HL-60 (cell line): ENCODE results near the gene SART1.

ENCODE experiments used
- DNase-seq, 2 experiments: peaks; one replicate each; pipeline ENCODE4 v3.0.0-alpha.2; 2010 to 2020; ENCODE audit warnings: low read depth in 1 of 2, low spot score in 1 of 2
- H3K27ac ChIP-seq: fragments of 250-450 bp; sonication (Bioruptor Pico); replicated peaks from 2 replicates; pipeline ENCODE4 v1.5.1; 2020; ENCODE audit warnings: mild to moderate bottlenecking, moderate library complexity
- H3K27me3 ChIP-seq: fragments of 250-450 bp; sonication (Bioruptor Pico); 2 replicates; pipeline ENCODE4 v1.5.1; 2021; ENCODE audit warnings: mild to moderate bottlenecking, moderate library complexity; ENCODE audit not compliant: insufficient read depth, poor library complexity, severe bottlenecking
- H3K4me3 ChIP-seq: replicated peaks from 2 replicates; pipeline ENCODE4 v1.5.1; 2011; ENCODE audit warnings: mild to moderate bottlenecking, control low read depth, low read length; ENCODE audit not compliant: insufficient read depth
- GABPA ChIP-seq: IDR thresholded peaks from 2 replicates; pipeline ENCODE4 v1.6.1; 2012; ENCODE audit warnings: low read depth
- POLR2AphosphoS5 ChIP-seq: IDR thresholded peaks from 2 replicates; pipeline ENCODE4 v1.6.1; 2012; ENCODE audit warnings: low read depth
- SPI1 ChIP-seq: IDR thresholded peaks from 2 replicates; pipeline ENCODE4 v1.6.1; 2012; ENCODE audit warnings: low read depth, mild to moderate bottlenecking, borderline replicate concordance
- TF ChIP-seq, protein P1 (sequence below): IDR thresholded peaks from one replicate; pipeline ENCODE4 v1.5.1; 2011; ENCODE audit warnings: low read length, control low read depth, inconsistent platforms; ENCODE audit not compliant: insufficient read depth
- TF ChIP-seq, protein P2 (sequence below): IDR thresholded peaks from 2 replicates; pipeline ENCODE4 v1.6.1; 2012; ENCODE audit warnings: low read depth; ENCODE audit not compliant: insufficient replicate concordance

SART1 gene

DNA sequence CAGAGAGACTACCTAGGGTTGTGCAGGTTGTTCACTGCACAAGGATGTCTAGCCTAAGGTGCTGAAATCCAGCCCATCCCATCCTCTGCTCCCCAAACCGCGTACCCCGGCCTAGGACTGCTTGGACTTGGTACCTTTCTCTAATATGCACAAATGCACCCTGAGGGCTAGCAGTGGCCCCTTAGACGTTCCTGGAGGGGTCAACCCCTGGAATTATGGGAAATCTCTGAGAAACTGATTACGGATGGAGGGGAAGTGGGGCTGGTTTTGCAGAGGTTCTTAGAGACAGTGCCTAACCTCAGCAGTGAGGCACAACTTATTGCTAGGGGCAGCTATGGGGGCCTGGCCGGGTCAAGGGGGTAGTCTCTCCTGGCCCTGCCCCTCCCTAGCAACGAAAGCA lies 45.1 kb upstream of the SART1 start:
- TF ChIP-seq POLR2AphosphoS5 (no peak), GABPA (no peak), SPI1 (no peak)
- TF ChIP-seq, protein P1, sequence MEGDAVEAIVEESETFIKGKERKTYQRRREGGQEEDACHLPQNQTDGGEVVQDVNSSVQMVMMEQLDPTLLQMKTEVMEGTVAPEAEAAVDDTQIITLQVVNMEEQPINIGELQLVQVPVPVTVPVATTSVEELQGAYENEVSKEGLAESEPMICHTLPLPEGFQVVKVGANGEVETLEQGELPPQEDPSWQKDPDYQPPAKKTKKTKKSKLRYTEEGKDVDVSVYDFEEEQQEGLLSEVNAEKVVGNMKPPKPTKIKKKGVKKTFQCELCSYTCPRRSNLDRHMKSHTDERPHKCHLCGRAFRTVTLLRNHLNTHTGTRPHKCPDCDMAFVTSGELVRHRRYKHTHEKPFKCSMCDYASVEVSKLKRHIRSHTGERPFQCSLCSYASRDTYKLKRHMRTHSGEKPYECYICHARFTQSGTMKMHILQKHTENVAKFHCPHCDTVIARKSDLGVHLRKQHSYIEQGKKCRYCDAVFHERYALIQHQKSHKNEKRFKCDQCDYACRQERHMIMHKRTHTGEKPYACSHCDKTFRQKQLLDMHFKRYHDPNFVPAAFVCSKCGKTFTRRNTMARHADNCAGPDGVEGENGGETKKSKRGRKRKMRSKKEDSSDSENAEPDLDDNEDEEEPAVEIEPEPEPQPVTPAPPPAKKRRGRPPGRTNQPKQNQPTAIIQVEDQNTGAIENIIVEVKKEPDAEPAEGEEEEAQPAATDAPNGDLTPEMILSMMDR: no peak
- TF ChIP-seq, protein P2, sequence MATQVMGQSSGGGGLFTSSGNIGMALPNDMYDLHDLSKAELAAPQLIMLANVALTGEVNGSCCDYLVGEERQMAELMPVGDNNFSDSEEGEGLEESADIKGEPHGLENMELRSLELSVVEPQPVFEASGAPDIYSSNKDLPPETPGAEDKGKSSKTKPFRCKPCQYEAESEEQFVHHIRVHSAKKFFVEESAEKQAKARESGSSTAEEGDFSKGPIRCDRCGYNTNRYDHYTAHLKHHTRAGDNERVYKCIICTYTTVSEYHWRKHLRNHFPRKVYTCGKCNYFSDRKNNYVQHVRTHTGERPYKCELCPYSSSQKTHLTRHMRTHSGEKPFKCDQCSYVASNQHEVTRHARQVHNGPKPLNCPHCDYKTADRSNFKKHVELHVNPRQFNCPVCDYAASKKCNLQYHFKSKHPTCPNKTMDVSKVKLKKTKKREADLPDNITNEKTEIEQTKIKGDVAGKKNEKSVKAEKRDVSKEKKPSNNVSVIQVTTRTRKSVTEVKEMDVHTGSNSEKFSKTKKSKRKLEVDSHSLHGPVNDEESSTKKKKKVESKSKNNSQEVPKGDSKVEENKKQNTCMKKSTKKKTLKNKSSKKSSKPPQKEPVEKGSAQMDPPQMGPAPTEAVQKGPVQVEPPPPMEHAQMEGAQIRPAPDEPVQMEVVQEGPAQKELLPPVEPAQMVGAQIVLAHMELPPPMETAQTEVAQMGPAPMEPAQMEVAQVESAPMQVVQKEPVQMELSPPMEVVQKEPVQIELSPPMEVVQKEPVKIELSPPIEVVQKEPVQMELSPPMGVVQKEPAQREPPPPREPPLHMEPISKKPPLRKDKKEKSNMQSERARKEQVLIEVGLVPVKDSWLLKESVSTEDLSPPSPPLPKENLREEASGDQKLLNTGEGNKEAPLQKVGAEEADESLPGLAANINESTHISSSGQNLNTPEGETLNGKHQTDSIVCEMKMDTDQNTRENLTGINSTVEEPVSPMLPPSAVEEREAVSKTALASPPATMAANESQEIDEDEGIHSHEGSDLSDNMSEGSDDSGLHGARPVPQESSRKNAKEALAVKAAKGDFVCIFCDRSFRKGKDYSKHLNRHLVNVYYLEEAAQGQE: no peak
- no peaks in the 10 kb centered on the region for H3K27me3 ChIP-seq
- no peak overlapping the region for H3K27ac ChIP-seq
- DNase-seq: no peak
- H3K4me3 ChIP-seq: no peak overlapping the region

DNA sequence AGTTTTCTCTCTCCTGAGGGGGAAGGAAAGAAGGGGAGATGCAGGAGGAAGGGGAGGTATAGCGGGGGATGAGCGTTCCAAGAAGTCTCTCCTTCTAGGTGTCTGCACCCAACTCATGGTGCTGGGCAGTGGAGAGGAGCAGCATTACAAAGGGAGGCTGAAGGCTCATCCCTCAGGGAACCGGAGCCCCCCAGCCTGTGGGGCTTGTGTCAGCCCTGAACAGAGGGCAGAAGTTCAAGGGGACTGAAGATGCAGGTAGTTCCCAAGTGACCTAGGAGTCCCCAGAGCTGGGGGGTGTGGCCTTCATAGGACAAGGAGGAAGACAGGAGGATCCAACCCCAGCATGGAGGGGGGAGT lies 44.5 kb upstream of the SART1 start:
- Histone ChIP-seq H3K27me3 (no peaks in the 10 kb centered on the region), H3K27ac (no peak overlapping the region), H3K4me3 (no peak overlapping the region)
- no peak for DNase-seq
- TF ChIP-seq POLR2AphosphoS5 (no peak), GABPA (no peak)
- TF ChIP-seq, protein P1: no peak

DNA sequence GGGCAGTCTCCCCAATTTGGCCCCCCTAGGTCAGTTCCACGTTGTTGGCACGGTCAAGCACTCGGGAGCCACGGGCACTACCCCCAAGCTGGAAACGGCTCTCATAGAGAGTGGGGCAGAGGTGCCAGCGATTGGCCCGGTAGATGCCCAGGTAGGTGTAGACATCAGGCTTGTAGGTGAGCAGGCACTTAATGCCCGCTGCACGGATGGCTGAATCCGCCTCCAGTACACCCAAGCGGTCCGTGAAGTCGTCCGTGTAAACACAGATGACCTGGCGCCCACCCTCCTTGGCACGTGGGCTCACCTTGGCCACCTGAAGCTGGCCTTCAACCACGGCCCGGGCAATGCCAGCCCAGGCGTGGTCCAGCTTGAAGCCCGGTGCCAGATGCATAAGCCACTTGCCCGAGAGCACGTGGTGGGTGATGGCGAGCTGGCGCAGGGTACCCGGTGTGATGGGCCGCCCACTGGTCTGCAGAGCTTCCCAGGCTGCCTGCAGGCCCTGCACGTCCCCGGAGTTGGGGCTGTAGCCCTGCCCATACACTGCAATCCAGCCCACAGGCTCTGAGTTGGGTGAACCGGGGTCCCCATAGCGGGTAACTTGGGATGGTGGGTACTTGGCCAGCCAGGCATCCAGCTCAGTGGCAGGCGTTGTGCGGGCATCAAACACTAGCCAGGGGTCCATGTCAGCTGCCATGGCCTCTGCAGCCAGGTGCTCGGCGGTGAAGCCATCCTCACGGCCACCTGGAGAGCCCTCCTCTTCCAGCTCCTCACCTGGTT lies 43.9 kb upstream of the SART1 start:
- peak overlapping the region; percentile 86; the same call in 1 of the 2 replicates for H3K27ac ChIP-seq
- TF ChIP-seq GABPA: no peak
- TF ChIP-seq SPI1: no peak
- no peak for TF ChIP-seq POLR2AphosphoS5
- TF ChIP-seq, protein P2: no peak
- TF ChIP-seq, protein P1: no peak
- no peaks in the 10 kb centered on the region for H3K27me3 ChIP-seq
- DNase-seq: no peak
- peak overlapping the region; percentile 86 for H3K4me3 ChIP-seq
